NCI-H446 treated with DMSO at 0.1 percent for 48 hours (cell line): ENCODE results near the gene DAB2IP.
A peak's percentile ranks its signal among the peaks of the same experiment; 100 is the strongest.
"Not testable (repeated sequence)": the region's sequence is repeated elsewhere in the genome, so short reads cannot be mapped to it uniquely, and the experiment has no call there.

Source experiments
- DNase-seq: peaks from one replicate; lab custom pipeline; 2025; lab: John Stamatoyannopoulos, UW

DAB2IP gene

DNA sequence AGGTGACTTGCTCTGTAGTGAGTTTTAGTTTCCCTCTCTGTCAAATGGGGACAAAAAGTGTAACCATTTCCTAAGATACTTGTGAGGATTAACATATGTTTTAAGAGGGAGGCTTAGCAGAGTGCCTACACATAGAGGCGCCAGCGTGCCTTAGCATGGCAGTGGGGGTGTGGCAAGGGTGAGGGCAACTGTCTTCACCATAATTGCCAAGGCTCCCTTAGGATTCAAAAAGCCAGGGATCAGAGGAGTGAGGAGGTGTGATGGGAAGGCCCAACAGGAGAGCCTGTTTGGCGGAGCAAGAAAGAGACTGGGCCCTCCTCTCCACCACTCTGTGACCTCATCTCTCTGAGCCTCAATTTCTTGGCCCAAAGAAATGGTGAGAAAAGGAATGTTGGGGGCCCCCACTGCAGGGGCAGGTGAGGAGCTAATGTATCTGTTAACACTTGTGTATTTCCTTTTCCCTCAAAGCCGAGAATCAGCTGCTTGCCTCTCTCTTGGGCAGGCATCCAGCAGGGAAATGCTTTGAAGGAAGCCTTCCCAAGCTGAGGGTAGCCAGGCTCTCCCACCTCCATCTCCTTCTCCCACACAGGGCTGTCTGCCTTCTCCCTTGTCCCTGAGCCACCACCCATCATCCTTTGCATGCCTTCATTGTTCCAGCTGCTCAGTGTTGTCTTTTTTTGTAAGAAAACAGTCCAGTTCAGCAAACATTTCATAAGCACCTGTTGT, 76.0 kb downstream of the DAB2IP start:
- no peak for DNase-seq

DNA sequence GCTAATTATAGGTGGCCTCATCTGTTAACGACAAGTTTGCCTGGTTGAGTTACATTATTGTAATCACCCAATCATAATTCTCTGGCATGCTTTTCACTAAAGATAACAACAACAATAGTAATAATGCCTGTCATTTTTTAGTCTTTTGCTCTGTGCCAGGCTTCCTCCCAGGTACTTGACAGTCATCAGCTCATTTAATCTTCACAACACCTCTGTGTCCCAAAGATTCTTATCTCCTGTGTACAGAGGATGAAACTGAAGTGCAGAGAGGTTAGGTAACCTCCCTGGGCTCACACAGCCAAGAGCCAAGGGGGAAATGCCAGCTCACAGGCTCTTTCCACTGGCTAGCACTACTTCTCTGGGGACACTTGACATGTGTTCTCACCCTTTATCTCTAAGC, 77.5 kb downstream of the DAB2IP start:
- no peak for DNase-seq

DNA sequence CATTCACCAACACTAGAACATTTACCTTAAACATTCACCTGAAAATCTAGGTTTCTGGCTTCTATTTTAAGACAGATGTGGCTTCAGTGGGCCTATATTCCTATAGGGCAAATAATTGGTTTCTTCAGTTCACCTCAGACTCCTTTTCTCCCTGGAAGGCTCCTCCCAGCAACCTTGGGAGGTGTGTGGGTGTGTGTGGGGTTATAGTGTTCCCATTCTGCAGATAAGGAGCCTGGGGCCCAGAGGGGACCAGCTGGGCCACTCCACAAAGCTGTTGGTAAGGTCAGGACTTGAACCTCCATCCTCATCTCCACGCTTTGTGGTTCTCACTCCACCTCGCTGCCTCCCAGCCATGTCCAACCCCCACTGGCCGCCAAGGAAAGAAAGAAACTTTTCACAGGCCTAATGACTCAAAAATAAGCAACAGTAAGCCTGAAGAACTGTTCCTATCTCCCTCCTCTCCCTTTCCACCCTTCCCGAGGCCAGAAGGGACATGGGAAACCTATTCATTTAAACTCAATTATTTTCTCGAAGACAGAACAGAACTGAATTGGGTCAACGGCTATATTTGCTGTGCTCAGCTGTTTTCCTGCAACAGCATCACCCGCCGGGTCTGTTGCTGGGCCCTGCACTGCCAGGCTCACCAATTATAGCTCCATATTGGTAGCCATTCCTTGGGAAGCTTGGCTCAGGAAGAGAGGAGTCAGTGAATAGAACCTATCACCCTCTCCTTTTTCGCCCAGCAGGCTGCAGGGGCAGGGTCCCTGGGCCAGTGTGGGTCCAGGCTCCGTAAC, 78.5 kb downstream of the DAB2IP start:
- DNase-seq: no peak

DNA sequence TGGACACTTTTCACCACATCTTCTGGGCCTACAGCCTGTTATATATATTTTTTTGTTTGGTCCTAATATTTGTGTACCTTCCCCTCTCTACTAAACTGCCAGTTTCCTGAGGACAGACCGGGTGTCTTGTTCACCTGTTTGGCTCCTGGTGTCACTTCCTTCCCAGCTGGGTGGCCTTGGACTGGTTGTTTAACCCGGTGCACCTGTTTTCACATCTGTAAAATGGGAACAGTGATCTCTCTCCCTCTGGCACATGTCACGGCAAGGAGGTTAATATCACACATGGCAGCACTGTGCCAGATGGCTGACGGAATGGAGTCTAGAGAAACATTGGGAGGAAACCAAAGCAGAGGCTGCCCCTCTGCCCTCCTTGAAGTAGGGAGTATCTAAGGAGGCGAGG, 79.7 kb downstream of the DAB2IP start:
- DNase-seq: no peak

DNA sequence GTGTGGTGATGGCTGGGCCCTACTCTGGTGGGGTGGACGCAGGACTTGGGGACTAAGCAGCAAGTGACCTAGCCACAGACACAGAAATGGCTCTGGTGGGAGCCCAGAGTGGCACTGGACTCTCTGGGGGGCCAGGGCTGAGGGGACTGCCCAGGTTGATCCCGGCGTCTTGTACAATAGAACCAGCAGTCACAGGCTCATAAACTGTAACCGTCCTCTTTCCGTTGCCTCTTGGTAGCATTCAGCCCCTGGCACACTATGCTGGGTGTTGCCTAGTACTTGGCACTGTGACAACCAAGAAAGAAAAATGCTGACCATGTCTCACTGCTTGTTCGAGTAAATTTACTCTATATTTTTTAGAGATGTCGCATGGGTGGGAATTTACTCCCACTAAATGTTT, 80.5 kb downstream of the DAB2IP start:
- DNase-seq: peak; percentile 41

DNA sequence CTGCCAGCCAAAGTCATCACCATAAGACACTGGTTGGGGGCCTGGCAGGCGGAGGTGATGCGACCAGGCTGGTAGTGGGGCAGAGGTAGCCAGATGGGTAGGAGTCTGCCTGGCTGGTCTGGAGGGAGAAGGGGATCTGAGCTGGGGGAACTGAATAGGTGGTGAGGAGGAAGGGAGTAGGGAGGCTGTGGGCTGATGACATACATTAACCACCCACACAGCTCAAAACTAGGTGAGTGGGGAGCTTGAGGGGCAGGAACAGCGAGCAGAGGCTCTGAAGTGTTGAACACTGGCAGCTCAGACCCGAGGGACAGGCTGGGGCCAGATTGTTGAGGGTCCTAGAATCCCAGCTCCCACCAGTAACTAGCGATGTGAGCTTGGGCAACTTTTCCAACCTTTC, 81.0 kb downstream of the DAB2IP start:
- no peak for DNase-seq

DNA sequence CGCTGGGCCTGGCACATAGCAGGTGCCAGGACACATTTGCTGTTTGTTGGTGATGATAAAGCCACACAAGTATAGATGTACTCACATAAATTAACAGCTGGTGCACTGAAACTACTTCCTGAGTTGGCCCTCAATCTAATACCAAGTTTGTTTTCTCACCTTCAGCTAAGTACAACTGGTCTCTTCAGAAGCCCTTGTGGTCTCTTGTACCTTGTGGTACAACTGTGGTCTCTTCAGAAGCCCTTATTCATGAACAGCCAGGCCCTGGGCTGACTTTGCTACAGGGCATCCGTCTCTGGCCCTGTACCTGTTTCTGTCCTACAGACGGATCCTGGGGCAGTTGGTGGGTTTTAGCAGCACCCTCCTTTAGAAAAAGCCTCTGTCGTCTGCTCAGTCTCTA, 81.5 kb downstream of the DAB2IP start:
- no peak for DNase-seq

DNA sequence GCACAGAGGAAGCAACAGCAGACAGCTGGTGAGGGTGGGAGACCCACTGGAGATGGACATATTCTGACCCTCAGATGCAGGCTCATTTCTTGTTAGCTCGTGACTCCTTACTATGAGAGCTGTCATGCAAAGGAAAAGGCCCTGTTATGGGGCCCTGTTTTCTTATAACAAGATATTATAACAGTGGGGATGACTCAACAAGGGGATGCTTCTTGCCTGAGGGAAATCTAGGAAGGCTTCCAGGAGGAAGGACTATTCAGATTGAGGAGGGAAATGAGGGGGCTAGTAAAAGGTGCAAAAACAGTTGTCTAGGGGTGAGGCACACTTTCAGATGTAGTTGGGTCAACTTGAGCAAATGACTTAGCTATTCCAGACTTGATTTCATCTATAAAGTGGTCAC, 83.0 kb downstream of the DAB2IP start:
- DNase-seq: no peak

DNA sequence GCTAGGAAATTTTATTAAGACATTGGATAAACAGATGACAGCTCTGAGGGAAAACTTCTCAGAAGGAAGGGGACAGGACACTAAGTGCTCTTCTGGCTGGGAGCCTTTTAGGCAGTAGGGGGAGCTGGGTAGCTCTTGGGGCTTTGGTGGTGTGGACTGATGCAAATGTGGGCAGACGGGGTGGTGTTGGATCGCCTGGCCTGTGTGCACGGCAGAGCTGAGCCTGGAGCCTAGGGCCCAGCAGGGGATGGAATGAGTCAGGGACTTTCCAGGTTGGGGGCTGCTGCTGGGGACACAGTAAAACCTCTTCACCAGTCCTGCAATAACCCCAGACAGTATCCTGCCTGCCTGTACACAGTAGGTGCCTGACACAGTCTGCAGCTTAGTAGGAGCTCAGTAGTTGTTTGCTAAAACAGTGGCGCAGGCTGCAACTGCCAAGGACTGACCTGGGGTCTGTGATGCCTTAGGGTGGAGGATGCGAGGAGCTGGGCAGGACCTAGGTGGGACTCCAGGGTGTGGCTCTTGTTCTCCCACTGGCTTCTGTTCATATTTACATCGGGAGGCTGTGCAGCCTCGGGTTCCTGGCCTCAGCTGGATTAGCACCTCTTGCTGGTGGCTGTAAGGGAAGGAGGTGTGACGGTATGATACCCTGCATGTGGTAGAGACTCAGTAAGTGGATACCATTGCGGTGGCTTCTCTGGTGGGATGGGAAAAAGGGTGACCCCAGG, 83.8 kb downstream of the DAB2IP start:
- DNase-seq: peak; percentile 32

DNA sequence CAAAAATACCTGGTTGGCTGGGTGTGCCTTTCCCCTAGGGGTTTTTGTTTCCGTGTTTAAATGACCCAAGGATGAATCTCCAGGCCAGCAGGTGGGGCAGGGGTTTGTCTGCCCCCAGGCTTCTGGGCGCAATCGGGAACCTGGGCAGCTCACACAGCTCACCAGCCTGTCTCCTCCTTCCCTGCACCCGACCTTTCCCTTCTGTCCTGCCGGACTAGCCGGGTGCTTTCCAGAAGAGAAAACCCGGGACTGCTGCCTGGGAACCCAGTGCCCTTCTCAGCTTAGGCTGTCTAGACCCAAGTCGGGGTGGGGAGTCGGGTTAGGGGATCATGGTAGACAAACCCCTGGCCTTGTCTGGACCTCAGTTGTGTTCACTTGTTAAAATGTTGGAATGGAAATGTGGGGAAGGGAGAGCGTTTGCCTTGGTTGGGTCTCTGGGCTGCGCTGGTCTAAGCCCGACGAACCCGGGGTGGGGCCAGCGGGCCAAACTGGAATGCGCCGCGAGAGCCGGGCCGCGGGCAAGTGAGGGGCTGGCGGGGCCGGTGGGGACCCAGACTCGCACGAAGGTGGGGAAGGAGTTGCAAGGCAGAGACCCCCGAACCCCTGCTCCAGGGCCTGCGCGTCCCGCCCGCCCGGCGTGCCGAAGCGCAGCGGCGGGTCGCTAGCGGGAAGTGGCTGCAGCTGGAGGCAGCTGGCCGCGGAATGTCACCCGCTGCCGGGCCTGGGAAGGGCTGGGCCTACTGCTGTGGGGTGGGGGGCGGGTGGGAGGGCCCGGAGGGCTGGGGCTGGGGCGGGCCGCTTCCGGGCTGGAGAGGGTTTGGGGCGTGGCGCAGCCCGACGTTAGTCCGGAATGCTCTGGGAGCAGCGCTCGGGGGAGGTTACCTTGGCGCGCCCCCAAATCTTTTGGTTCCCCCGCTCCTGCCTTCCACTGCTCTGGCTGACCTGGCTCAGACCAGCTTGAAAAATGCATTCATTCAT, 84.6 kb downstream of the DAB2IP start:
- no peak for DNase-seq

DNA sequence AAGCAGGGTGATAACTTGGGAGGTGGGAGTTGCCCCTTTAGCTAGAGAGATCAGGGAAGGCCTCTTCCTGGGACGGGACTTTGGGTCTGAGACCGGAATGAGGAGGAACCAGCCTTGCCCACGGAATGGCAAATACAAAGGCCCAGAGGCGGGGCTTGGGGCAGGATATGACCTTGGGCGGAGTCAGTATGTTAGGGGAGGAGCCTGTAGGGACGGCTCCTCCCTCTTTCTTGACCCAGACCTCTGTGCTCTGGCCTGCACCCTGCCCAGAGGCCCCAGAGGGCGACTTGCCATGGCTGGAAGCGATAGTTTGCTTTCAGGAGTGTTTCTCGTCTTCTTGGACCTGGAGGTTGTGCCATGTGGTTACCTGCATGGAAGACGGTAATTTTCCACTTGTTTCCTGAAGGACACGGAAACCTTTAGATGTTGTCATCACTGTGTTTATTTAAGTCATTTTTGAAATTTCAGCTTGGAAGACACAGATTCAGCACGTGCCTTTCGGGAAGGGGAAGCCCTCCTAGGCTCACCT, 85.6 kb downstream of the DAB2IP start:
- DNase-seq: no peak

DNA sequence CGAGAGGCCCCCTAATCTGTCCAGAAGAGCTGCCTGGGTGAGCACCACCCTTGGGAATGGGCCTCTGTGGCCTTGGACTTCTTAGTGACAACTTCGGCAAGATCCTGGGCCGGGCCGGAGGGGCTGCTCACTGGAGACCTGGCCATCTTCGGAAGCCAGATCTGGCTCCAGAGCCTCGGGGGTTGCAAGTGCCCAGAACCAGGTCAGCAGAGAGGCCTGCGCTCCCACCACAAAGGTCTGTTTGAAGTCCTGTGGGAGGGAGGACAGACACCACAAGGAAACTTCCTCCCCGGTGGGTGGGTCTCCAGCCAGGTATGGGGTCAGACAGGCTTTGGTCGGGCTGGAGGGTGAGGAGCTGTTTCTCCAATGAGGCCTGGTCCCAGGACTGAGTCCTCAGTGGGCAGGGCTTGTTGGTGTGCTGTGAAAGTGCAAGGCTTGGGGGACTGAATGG, 86.1 kb downstream of the DAB2IP start:
- no peak for DNase-seq

DNA sequence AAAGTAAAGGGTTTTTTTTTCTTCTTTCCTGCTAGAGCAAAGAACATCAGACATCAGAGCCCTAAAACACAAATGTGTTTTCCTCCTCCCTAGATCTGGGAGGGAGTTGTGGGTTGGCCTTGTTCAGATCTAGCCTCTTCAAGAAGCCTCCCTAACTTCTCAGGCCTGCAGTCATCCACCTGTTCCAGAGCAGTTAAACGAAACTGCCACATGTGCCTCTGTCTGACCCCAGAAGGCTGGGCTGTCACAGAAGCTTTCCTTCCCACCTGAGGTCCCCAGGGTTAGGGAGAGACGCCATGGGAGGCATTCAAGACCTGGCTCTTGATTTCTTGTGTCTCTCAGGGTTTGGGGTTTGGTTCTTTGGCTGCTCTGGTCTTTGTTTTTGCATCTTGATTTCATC, 87.0 kb downstream of the DAB2IP start:
- DNase-seq: no peak

DNA sequence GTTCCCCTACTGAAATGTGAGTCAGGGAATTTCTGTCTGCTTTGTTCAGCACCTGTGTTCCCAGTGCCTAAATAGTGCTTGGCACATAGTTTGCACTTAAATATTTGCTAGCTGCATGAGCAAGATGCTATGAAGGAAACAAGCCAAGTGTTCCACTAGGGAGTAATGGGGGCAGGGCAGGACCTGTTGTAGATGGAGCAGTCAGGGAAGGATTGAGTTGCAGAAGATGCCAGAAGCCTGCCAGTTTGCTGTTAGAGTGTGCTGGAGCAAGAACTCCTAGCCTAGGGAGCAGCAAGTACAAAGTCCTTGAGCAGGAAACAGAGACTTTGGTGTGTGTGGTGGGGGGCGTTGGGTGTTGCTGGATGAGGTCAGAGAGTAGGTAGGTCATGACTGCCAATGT, 87.5 kb downstream of the DAB2IP start:
- DNase-seq: no peak

DNA sequence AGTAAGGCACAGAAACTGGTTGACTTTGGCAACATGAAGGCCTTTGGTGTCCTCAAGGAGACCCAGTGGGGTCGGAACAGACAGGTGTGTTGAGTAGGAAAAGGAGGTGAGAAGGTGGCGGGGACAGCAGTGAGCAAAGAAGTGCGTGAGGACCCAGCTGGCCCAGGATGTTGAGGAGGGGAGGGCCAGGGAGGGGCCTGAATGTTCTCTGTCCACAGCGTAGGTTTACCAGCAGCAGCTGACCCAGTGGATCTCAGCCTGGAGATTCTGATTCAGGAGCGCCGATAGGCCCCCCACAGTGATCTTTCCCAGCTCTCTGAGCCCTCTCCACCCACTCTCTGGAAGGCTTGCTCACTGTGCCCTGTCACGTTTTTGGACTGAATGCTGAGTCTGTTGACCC, 88.5 kb downstream of the DAB2IP start:
- no peak for DNase-seq

DNA sequence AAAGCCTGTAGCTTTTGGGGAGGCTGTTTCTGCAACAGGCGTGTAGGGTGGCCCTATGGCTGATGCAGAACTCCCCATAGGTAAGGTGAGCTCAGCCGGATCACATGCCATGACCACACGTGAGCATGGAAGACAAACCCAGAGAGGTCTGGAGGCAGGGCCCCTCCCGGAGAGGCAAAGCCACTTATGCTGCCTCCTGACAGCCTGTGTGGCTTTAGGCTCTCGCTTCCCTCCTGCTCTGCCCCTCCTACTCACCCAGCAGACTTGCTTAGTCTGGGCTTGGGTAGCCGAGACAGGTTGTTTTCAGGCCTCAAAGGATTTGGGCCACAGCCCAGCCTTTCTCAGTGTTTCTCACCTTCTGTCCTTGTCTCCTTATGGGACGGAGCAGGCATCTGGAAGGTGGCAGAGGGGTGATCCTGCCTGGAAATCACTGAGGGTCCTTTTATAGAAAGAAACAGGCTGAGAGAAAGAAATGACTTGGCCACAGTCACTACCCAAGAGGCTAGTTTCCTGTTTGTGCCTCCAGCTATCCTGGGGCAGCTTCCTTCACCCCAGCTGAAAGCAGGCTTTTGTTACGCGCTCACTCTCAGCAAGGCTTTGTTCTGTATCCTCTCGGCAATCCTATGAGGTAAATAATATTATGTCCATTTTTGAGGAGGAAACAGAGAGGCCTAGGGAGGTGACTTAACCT, 89.9 kb downstream of the DAB2IP start:
- DNase-seq: no peak

DNA sequence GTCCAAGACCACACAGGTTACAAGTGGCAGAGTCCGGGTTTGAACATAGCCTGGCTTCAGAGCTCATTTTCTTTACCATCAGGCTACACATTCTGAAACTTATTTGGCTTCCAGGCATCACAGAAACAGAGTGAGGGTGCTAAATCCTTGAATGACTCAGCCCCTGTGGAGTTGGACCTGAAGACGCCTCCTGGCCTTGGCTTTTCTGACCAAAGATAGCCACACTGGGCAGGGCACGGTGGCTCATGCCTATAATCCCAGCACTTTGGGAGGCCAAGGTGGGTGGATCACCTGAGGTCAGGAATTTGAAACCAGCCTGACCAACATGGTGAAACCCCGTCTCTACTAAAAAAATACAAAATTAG, 90.5 kb downstream of the DAB2IP start:
- not testable (repeated sequence) for DNase-seq

DNA sequence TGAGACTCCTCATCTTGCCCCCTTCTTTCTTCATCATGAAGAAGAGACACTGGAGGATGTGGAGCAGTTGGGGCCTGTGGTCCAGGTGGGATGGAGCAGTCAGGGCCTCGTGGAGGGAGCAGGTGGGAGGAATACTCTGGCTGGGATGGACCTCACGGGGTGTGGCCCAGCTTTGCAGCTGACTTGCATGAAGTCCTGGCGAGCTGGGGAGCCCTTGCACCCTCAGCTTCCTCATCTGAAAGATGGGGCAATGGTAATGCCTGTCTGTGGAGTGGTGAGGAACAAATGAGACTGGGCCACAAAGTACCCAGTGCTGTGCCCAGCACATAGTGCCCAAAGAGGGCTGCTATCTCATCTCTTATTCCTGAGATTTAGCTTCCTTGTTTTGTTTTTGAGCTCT, 91.5 kb downstream of the DAB2IP start:
- no peak for DNase-seq

DNA sequence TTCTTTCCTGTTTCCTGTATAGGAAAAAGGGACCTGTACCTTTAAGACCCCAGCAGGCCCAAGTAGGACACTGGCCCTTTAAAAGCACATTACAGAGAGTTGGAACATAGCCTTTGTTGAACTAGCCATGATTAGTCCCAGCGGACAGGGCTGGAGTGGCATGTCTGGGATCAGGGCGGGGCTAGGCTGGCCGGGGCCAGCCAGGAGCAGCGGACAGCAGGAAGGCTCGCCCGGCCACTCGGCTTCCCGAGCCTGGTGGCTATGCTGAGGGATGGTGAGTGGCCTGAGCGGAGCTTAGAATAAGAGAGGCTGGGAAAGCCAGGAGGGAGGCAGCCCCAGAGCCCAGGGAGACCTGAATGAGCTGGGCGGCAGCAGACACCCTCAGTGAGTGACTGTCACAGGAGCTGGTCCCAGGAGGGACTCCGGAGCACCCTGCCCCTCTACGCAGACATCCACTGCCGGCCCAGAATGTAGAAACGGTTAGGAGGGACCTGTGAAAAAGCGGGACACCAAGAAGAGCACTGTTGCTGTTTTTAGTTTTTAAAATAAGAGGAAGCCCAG, 92.1 kb downstream of the DAB2IP start:
- peak; percentile 26 for DNase-seq

DNA sequence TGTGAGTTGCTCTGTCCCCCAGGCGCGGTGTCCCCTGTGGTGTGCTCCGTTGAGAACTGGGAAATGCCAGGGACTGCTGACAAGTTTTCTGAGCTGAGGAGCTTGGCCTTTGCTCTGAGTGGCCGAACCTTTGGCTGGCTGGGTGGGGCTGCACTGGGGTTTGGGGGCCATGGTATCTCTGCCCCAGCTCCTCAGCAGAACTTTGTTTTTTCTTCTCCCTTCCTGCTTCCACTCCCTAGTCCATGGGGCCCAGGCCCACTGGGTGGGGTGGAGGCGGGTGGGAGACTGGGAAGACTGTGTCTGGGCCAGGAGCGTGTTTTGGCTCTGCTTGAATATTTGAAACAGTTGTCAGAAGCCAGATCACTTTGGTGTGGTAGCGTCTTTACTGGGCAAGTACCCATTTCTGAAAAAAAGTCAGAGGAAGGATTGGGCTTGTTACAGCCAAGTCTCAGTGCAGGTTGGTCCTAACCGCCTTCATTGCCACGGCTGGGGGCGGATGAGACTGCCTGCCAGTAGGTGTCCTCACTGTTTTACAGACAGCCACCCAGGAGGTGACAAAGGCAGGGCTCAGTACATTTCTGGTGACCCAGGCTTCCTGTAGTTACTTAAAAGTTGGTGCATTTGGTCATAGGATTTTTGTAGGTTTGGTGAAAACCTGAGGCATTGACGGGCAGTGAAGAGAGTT, 92.7 kb downstream of the DAB2IP start:
- no peak for DNase-seq
